GM18511 (cell line): ENCODE measurements around the gene KRTAP10-11.

Source experiments
- ATAC-seq: cut with Tn5 transposase; IDR thresholded peaks from one replicate; pipeline ENCODE4 v1.9.1; 2021; ENCODE audit warnings: mild to moderate bottlenecking, moderate library complexity; ENCODE audit not compliant: unreplicated experiment

Gene KRTAP10-11

GRCh38 chr21:44692798-44693512 lies 46.7 kb downstream of the KRTAP10-11 start:
- no peak for ATAC-seq

GRCh38 chr21:44694776-44695175 lies 48.6 kb downstream of the KRTAP10-11 start:
- ATAC-seq: no peak

- no peak for ATAC-seq
Observed at GRCh38 chr21:44695184-44695583, 49.0 kb downstream of the KRTAP10-11 start.

GRCh38 chr21:44695641-44696040 lies 49.4 kb downstream of the KRTAP10-11 start:
- no peak for ATAC-seq

GRCh38 chr21:44696572-44696971 lies 50.4 kb downstream of the KRTAP10-11 start:
- no peak for ATAC-seq
